ENCODE measurements around the gene CEP112. TPM values are rescaled to one million over a fixed set of nuclear protein-coding genes. Genes with fewer than 3 reads are reported as not detected.

CEP112 gene
- total RNA-seq, 1 donor from 2014 or later = 13.9 TPM

- H3K27ac ChIP-seq (ENCODE audit: low read depth, low read length) = no peak overlapping the region
- no peaks in the 10 kb centered on the region for H3K4me1 ChIP-seq (ENCODE audit: insufficient read depth, low read length)
- FAIRE-seq (no peak), DNase-seq (ENCODE audit: low read depth) (no peak)
- peaks cover 5% of the 10 kb centered on the region for H3K36me3 Mint-ChIP-seq (ENCODE audit: low read depth, unreplicated experiment)
- no peaks in the 10 kb centered on the region for H3K36me3 ChIP-seq (ENCODE audit: insufficient read depth, low read length)
- H3K4me1 Mint-ChIP-seq (ENCODE audit: low read depth, unreplicated experiment) = no peaks in the 10 kb centered on the region
- no peak overlapping the region for H3K9ac ChIP-seq (ENCODE audit: low read length)
- H3K27me3 Mint-ChIP-seq (ENCODE audit: low read depth, unreplicated experiment) = no peaks in the 10 kb centered on the region
- TF ChIP-seq CTCF (IDR thresholded peaks at IDR 0.05; ENCODE audit: insufficient read depth, low read depth, low read length) = no peak
- TF ChIP-seq EZH2 (IDR thresholded peaks at IDR 0.05; ENCODE audit: insufficient read depth, low read length) = no peak
- no peaks in the 10 kb centered on the region for H3K9me3 Mint-ChIP-seq (ENCODE audit: unreplicated experiment)
- H3K79me2 ChIP-seq (ENCODE audit: insufficient read depth, low read length) = no peaks in the 10 kb centered on the region
- H4K20me1 ChIP-seq (ENCODE audit: insufficient read depth, low read length) = no peaks in the 10 kb centered on the region
- no peak overlapping the region for H3K4me3 ChIP-seq (ENCODE audit: insufficient read depth, low read depth, low read length)
- no peak overlapping the region for H2AFZ ChIP-seq (ENCODE audit: low read depth, low read length)
- H3K27ac Mint-ChIP-seq (ENCODE audit: unreplicated experiment) = no peak overlapping the region
- no peaks in the 10 kb centered on the region for H3K9me3 ChIP-seq (ENCODE audit: insufficient read depth, low read depth, low read length)
- H3K4me3 Mint-ChIP-seq (ENCODE audit: unreplicated experiment) = no peak overlapping the region
- no peak overlapping the region for H3K4me2 ChIP-seq (ENCODE audit: low read length)
- no peaks in the 10 kb centered on the region for H3K27me3 ChIP-seq (ENCODE audit: insufficient read depth, low read length)
These were observed 270.9 kb downstream of the CEP112 start for GRCh38 chr17:65920996-65921395.

- Histone ChIP-seq H3K36me3 (ENCODE audit: insufficient read depth, low read length) (no peaks in the 10 kb centered on the region), H3K9me3 (ENCODE audit: insufficient read depth, low read depth, low read length) (no peaks in the 10 kb centered on the region), H4K20me1 (ENCODE audit: insufficient read depth, low read length) (no peaks in the 10 kb centered on the region), H3K4me1 (ENCODE audit: insufficient read depth, low read length) (no peaks in the 10 kb centered on the region), H3K27me3 (ENCODE audit: insufficient read depth, low read length) (no peaks in the 10 kb centered on the region), H2AFZ (ENCODE audit: low read depth, low read length) (no peak overlapping the region), H3K4me2 (ENCODE audit: low read length) (no peak overlapping the region), H3K79me2 (ENCODE audit: insufficient read depth, low read length) (no peaks in the 10 kb centered on the region), H3K4me3 (ENCODE audit: insufficient read depth, low read depth, low read length) (no peak overlapping the region), H3K27ac (ENCODE audit: low read depth, low read length) (no peak overlapping the region), H3K9ac (ENCODE audit: low read length) (no peak overlapping the region)
- Mint-ChIP-seq H3K27ac (ENCODE audit: unreplicated experiment) (no peak overlapping the region), H3K4me3 (ENCODE audit: unreplicated experiment) (no peak overlapping the region), H3K27me3 (ENCODE audit: low read depth, unreplicated experiment) (no peaks in the 10 kb centered on the region), H3K36me3 (ENCODE audit: low read depth, unreplicated experiment) (no peaks in the 10 kb centered on the region), H3K4me1 (ENCODE audit: low read depth, unreplicated experiment) (no peaks in the 10 kb centered on the region), H3K9me3 (ENCODE audit: unreplicated experiment) (no peaks in the 10 kb centered on the region)
- TF ChIP-seq EZH2 (IDR thresholded peaks at IDR 0.05; ENCODE audit: insufficient read depth, low read length) = no peak
- TF ChIP-seq CTCF (IDR thresholded peaks at IDR 0.05; ENCODE audit: insufficient read depth, low read depth, low read length) = no peak
- DNase-seq (ENCODE audit: low read depth) = no peak
- FAIRE-seq = no peak
These were observed 273.0 kb downstream of the CEP112 start for GRCh38 chr17:65918916-65919315.

- Histone ChIP-seq H3K4me3 (ENCODE audit: insufficient read depth, low read depth, low read length) (no peak overlapping the region), H3K4me2 (ENCODE audit: low read length) (no peak overlapping the region), H3K27me3 (ENCODE audit: insufficient read depth, low read length) (no peaks in the 10 kb centered on the region), H2AFZ (ENCODE audit: low read depth, low read length) (no peak overlapping the region), H3K27ac (ENCODE audit: low read depth, low read length) (no peak overlapping the region), H3K9ac (ENCODE audit: low read length) (no peak overlapping the region), H3K36me3 (ENCODE audit: insufficient read depth, low read length) (no peaks in the 10 kb centered on the region), H3K79me2 (ENCODE audit: insufficient read depth, low read length) (no peaks in the 10 kb centered on the region), H3K4me1 (ENCODE audit: insufficient read depth, low read length) (no peaks in the 10 kb centered on the region), H3K9me3 (ENCODE audit: insufficient read depth, low read depth, low read length) (no peaks in the 10 kb centered on the region), H4K20me1 (ENCODE audit: insufficient read depth, low read length) (no peaks in the 10 kb centered on the region)
- Mint-ChIP-seq H3K4me3 (ENCODE audit: unreplicated experiment) (no peak overlapping the region), H3K27ac (ENCODE audit: unreplicated experiment) (no peak overlapping the region), H3K36me3 (ENCODE audit: low read depth, unreplicated experiment) (no peaks in the 10 kb centered on the region), H3K4me1 (ENCODE audit: low read depth, unreplicated experiment) (no peaks in the 10 kb centered on the region), H3K27me3 (ENCODE audit: low read depth, unreplicated experiment) (no peaks in the 10 kb centered on the region), H3K9me3 (ENCODE audit: unreplicated experiment) (no peaks in the 10 kb centered on the region)
- no peak for DNase-seq (ENCODE audit: low read depth)
- TF ChIP-seq EZH2 (IDR thresholded peaks at IDR 0.05; ENCODE audit: insufficient read depth, low read length) (no peak), CTCF (IDR thresholded peaks at IDR 0.05; ENCODE audit: insufficient read depth, low read depth, low read length) (no peak)
- FAIRE-seq = no peak
These were observed 273.4 kb downstream of the CEP112 start for GRCh38 chr17:65918500-65918899.

Data from astrocyte (in vitro differentiated cells and primary cell).